ENCODE results near the gene PANK4.

Gene PANK4

GRCh38 chr1:2469103-2469940, 57.1 kb downstream of the PANK4 start:
- H3K79me2 ChIP-seq: no peaks in the 10 kb centered on the region
- H2AFZ ChIP-seq: no peak overlapping the region
- H3K9ac ChIP-seq: no peak overlapping the region
- H3K9me3 ChIP-seq (ENCODE audit: control insufficient read depth, low read length): no peaks in the 10 kb centered on the region
- no peak overlapping the region for H3K27ac ChIP-seq
- no peak overlapping the region for H3K4me2 ChIP-seq (ENCODE audit: low read length)
- H3K27me3 ChIP-seq (ENCODE audit: control insufficient read depth, insufficient read depth, low read length): peaks cover 3% of the 10 kb centered on the region
- H3K36me3 ChIP-seq (ENCODE audit: control insufficient read depth, insufficient read depth, low read length): no peaks in the 10 kb centered on the region
- TF ChIP-seq CTCF (IDR thresholded peaks at IDR 0.05): no peak
- H3K4me3 ChIP-seq (ENCODE audit: low read depth, low read length): no peak overlapping the region
- peaks cover 16% of the 10 kb centered on the region for H3K4me1 ChIP-seq

GRCh38 chr1:2468540-2468939, 57.9 kb downstream of the PANK4 start:
- Histone ChIP-seq H3K4me2 (ENCODE audit: low read length) (no peak overlapping the region), H3K9ac (no peak overlapping the region), H3K27ac (no peak overlapping the region), H3K27me3 (ENCODE audit: control insufficient read depth, insufficient read depth, low read length) (peaks cover 3% of the 10 kb centered on the region), H3K9me3 (ENCODE audit: control insufficient read depth, low read length) (no peaks in the 10 kb centered on the region), H3K79me2 (no peaks in the 10 kb centered on the region), H3K4me1 (peaks cover 9% of the 10 kb centered on the region), H2AFZ (no peak overlapping the region), H3K36me3 (ENCODE audit: control insufficient read depth, insufficient read depth, low read length) (no peaks in the 10 kb centered on the region), H3K4me3 (ENCODE audit: low read depth, low read length) (no peak overlapping the region)
- peak; percentile 12 for TF ChIP-seq CTCF (IDR thresholded peaks at IDR 0.05)

- H3K27ac ChIP-seq: no peak overlapping the region
- H3K36me3 ChIP-seq (ENCODE audit: control insufficient read depth, insufficient read depth, low read length): no peaks in the 10 kb centered on the region
- no peak overlapping the region for H3K4me2 ChIP-seq (ENCODE audit: low read length)
- no peak for TF ChIP-seq CTCF (IDR thresholded peaks at IDR 0.05)
- H3K9me3 ChIP-seq (ENCODE audit: control insufficient read depth, low read length): no peaks in the 10 kb centered on the region
- H3K4me3 ChIP-seq (ENCODE audit: low read depth, low read length): no peak overlapping the region
- peaks cover 3% of the 10 kb centered on the region for H3K27me3 ChIP-seq (ENCODE audit: control insufficient read depth, insufficient read depth, low read length)
- no peaks in the 10 kb centered on the region for H3K79me2 ChIP-seq
- no peak overlapping the region for H2AFZ ChIP-seq
- H3K4me1 ChIP-seq: peaks cover 8% of the 10 kb centered on the region
- no peak overlapping the region for H3K9ac ChIP-seq
Measured at GRCh38 chr1:2468041-2468472, 58.3 kb downstream of the PANK4 start.

- Histone ChIP-seq H3K9ac (no peak overlapping the region), H3K36me3 (ENCODE audit: control insufficient read depth, insufficient read depth, low read length) (no peaks in the 10 kb centered on the region), H3K4me2 (ENCODE audit: low read length) (no peak overlapping the region), H3K79me2 (no peaks in the 10 kb centered on the region), H3K27ac (no peak overlapping the region), H3K4me1 (peaks cover 6% of the 10 kb centered on the region), H3K9me3 (ENCODE audit: control insufficient read depth, low read length) (no peaks in the 10 kb centered on the region), H2AFZ (no peak overlapping the region), H3K27me3 (ENCODE audit: control insufficient read depth, insufficient read depth, low read length) (peaks cover 3% of the 10 kb centered on the region), H3K4me3 (ENCODE audit: low read depth, low read length) (no peak overlapping the region)
- no peak for TF ChIP-seq CTCF (IDR thresholded peaks at IDR 0.05)
Measured at GRCh38 chr1:2466958-2467554, 59.3 kb downstream of the PANK4 start.
